ENCODE data around the gene TSHZ3. TPM values are rescaled to one million over a fixed set of nuclear protein-coding genes. Genes with fewer than 3 reads are reported as not detected.

TSHZ3 gene
- total and polyA plus RNA-seq, 2 of the 8 experiments (the other 6 are each of a cell fraction or from before 2014, with no cell fraction given), result 3.1 to 12.3 TPM

- TF ChIP-seq YY1 (IDR thresholded peaks at IDR 0.05; ENCODE audit: low read depth, low read length) (no peak), RAD21 (IDR thresholded peaks at IDR 0.05 in 1 of 2, conservative IDR thresholded peaks at IDR 0.05 in 1 of 2; ENCODE audit: low read depth in 2 of 2, low read length in 2 of 2) (no peak), BACH1 (IDR thresholded peaks at IDR 0.05; ENCODE audit: low read length) (no peak)
Observed at GRCh38 chr19:31278555-31279435, 70.4 kb downstream of the TSHZ3 start (continued).
